ENCODE measurements around the gene PALLD.

The PALLD gene

DNA sequence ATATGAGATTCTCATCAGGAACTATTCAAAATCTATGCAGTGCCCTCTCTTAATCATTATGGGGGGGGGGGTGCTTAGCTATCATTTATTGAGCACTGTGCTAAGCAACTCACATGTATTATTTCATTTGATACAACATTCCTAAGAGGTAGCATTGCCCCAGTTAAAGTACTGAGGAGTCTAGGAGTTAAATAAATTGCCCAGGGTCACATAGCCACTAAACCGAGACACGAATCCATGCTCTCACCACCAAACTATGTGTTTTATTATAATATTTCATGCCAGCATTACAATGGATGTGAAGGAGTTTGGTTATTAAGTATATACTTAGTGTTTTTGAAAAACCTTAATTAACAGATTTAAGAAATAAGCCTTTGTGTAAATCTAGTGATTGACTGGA, 381.8 kb downstream of the PALLD start:
- no peak overlapping the region for H3K27ac ChIP-seq (ENCODE audit: extremely low read depth, low read depth, low read length)
- TF ChIP-seq ZNF350 (tag by site-specific recombination; IDR thresholded peaks at IDR 0.05): no peak
- no peak for TF ChIP-seq RBAK (tag by site-specific recombination; IDR thresholded peaks at IDR 0.05)
- TF ChIP-seq, protein P1, sequence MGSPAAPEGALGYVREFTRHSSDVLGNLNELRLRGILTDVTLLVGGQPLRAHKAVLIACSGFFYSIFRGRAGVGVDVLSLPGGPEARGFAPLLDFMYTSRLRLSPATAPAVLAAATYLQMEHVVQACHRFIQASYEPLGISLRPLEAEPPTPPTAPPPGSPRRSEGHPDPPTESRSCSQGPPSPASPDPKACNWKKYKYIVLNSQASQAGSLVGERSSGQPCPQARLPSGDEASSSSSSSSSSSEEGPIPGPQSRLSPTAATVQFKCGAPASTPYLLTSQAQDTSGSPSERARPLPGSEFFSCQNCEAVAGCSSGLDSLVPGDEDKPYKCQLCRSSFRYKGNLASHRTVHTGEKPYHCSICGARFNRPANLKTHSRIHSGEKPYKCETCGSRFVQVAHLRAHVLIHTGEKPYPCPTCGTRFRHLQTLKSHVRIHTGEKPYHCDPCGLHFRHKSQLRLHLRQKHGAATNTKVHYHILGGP (tag by site-specific recombination; IDR thresholded peaks at IDR 0.05): no peak
- no peak for TF ChIP-seq ZNF558 (tag by site-specific recombination; IDR thresholded peaks at IDR 0.05)
- TF ChIP-seq, protein P2, sequence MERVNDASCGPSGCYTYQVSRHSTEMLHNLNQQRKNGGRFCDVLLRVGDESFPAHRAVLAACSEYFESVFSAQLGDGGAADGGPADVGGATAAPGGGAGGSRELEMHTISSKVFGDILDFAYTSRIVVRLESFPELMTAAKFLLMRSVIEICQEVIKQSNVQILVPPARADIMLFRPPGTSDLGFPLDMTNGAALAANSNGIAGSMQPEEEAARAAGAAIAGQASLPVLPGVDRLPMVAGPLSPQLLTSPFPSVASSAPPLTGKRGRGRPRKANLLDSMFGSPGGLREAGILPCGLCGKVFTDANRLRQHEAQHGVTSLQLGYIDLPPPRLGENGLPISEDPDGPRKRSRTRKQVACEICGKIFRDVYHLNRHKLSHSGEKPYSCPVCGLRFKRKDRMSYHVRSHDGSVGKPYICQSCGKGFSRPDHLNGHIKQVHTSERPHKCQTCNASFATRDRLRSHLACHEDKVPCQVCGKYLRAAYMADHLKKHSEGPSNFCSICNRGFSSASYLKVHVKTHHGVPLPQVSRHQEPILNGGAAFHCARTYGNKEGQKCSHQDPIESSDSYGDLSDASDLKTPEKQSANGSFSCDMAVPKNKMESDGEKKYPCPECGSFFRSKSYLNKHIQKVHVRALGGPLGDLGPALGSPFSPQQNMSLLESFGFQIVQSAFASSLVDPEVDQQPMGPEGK (tag by site-specific recombination; IDR thresholded peaks at IDR 0.05): no peak
- no peak for TF ChIP-seq ZBTB1 (tag by site-specific recombination; IDR thresholded peaks at IDR 0.05)
- TF ChIP-seq, protein P3, sequence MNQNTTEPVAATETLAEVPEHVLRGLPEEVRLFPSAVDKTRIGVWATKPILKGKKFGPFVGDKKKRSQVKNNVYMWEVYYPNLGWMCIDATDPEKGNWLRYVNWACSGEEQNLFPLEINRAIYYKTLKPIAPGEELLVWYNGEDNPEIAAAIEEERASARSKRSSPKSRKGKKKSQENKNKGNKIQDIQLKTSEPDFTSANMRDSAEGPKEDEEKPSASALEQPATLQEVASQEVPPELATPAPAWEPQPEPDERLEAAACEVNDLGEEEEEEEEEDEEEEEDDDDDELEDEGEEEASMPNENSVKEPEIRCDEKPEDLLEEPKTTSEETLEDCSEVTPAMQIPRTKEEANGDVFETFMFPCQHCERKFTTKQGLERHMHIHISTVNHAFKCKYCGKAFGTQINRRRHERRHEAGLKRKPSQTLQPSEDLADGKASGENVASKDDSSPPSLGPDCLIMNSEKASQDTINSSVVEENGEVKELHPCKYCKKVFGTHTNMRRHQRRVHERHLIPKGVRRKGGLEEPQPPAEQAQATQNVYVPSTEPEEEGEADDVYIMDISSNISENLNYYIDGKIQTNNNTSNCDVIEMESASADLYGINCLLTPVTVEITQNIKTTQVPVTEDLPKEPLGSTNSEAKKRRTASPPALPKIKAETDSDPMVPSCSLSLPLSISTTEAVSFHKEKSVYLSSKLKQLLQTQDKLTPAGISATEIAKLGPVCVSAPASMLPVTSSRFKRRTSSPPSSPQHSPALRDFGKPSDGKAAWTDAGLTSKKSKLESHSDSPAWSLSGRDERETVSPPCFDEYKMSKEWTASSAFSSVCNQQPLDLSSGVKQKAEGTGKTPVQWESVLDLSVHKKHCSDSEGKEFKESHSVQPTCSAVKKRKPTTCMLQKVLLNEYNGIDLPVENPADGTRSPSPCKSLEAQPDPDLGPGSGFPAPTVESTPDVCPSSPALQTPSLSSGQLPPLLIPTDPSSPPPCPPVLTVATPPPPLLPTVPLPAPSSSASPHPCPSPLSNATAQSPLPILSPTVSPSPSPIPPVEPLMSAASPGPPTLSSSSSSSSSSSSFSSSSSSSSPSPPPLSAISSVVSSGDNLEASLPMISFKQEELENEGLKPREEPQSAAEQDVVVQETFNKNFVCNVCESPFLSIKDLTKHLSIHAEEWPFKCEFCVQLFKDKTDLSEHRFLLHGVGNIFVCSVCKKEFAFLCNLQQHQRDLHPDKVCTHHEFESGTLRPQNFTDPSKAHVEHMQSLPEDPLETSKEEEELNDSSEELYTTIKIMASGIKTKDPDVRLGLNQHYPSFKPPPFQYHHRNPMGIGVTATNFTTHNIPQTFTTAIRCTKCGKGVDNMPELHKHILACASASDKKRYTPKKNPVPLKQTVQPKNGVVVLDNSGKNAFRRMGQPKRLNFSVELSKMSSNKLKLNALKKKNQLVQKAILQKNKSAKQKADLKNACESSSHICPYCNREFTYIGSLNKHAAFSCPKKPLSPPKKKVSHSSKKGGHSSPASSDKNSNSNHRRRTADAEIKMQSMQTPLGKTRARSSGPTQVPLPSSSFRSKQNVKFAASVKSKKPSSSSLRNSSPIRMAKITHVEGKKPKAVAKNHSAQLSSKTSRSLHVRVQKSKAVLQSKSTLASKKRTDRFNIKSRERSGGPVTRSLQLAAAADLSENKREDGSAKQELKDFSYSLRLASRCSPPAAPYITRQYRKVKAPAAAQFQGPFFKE (tag by site-specific recombination; IDR thresholded peaks at IDR 0.05; ENCODE audit: borderline replicate concordance): no peak
- TF ChIP-seq KLF16 (tag by site-specific recombination; IDR thresholded peaks at IDR 0.05): no peak
- TF ChIP-seq, protein P4, sequence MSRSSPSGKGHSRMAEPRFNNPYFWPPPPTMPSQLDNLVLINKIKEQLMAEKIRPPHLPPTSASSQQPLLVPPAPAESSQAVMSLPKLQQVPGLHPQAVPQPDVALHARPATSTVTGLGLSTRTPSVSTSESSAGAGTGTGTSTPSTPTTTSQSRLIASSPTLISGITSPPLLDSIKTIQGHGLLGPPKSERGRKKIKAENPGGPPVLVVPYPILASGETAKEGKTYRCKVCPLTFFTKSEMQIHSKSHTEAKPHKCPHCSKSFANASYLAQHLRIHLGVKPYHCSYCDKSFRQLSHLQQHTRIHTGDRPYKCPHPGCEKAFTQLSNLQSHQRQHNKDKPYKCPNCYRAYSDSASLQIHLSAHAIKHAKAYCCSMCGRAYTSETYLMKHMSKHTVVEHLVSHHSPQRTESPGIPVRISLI (tag by site-specific recombination; IDR thresholded peaks at IDR 0.05): no peak
- TF ChIP-seq ZNF555 (tag by site-specific recombination; conservative IDR thresholded peaks at IDR 0.05): no peak
- ChIA-PET POLR2A (no interaction called here), CTCF (interaction anchor here (0.5 kb wide), 1 partner anchor 33 kb away, joined by 3 read pairs; no protein-coding TSS in a partner anchor)
- peaks cover 0 to 29% of the 10 kb centered on the region in 2 experiments; a peak in 2 of 3 replicates for H3K36me3 ChIP-seq (ENCODE audit: control insufficient read depth in 2 of 2, insufficient read depth in 1 of 2, low read length in 2 of 2)
- no peak overlapping the region for H3K4me3 ChIP-seq (ENCODE audit: low read depth, low read length)
- no peaks in the 10 kb centered on the region for H3K4me1 ChIP-seq (ENCODE audit: control insufficient read depth, insufficient read depth, low read length)
- no peaks in the 10 kb centered on the region for H3K9me3 ChIP-seq (ENCODE audit: control insufficient read depth, insufficient read depth, low read depth, low read length)

DNA sequence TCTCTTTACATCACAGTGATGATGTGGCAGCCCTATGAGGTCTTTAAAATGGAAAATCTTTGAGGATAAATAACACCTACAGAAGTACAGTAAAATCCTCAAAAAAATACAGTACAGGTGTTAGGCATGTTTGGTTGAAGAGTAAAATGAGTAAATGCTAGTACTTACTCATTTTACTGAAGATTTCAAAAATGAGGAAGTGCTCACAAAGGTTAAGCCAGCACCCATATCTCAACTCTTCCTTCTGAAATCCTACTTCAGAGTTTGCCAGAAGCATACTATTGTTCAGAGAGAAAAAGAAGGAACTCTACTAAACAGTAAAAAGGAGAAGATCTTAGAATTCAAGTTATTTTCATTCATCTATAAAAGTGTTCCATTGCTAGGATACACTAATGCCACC, 382.3 kb downstream of the PALLD start:
- TF ChIP-seq, protein P5, sequence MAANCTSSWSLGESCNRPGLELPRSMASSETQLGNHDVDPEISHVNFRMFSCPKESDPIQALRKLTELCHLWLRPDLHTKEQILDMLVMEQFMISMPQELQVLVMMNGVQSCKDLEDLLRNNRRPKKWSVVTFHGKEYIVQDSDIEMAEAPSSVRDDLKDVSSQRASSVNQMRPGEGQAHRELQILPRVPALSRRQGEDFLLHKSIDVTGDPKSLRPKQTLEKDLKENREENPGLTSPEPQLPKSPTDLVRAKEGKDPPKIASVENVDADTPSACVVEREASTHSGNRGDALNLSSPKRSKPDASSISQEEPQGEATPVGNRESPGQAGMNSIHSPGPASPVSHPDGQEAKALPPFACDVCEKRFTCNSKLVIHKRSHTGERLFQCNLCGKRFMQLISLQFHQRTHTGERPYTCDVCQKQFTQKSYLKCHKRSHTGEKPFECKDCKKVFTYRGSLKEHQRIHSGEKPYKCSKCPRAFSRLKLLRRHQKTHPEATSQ (tag by site-specific recombination; IDR thresholded peaks at IDR 0.05): no peak
- no peak for TF ChIP-seq ZSCAN16 (tag by site-specific recombination; IDR thresholded peaks at IDR 0.05)
- CTCF ChIA-PET: interaction anchor here (0.5 kb wide), 1 partner anchor 34 kb away, joined by 3 read pairs; no protein-coding TSS in a partner anchor

More for the DNA sequence above, 382.3 kb downstream of the PALLD start:
- Histone ChIP-seq H3K36me3 (ENCODE audit: control insufficient read depth in 2 of 2, insufficient read depth in 1 of 2, low read length in 2 of 2) (peaks cover 0 to 31% of the 10 kb centered on the region in 2 experiments; a peak in 2 of 3 replicates), H3K9me3 (ENCODE audit: control insufficient read depth, insufficient read depth, low read depth, low read length) (no peaks in the 10 kb centered on the region), H3K4me3 (ENCODE audit: low read depth, low read length) (no peak overlapping the region), H3K4me1 (ENCODE audit: control insufficient read depth, insufficient read depth, low read length) (no peaks in the 10 kb centered on the region), H3K27ac (ENCODE audit: extremely low read depth, low read depth, low read length) (no peak overlapping the region)
- POLR2A ChIA-PET: no interaction called here

All from HEK293 (cell line).